GM12878 (cell line): ENCODE data around the gene DNAJC17. TPM values are rescaled to one million over a fixed set of nuclear protein-coding genes. Genes with fewer than 3 reads are reported as not detected.

ENCODE experiments used
- FOXK2 ChIP-seq: fragments of 450-650 bp; IDR thresholded peaks from 2 replicates; pipeline ENCODE4 v1.6.1; 2017; ENCODE audit warnings: mild to moderate bottlenecking, moderate library complexity
- KAT2A ChIP-seq: conservative IDR thresholded peaks from 2 replicates; pipeline ENCODE4 v1.6.1; 2011; ENCODE audit warnings: low read depth, low read length; ENCODE audit not compliant: control insufficient read depth
- MLLT1 ChIP-seq: fragments of 450-650 bp; IDR thresholded peaks from 2 replicates; pipeline ENCODE4 v1.6.1; 2016; ENCODE audit warnings: mild to moderate bottlenecking
- NBN ChIP-seq: fragments of 450-650 bp; IDR thresholded peaks from 2 replicates; pipeline ENCODE4 v1.6.1; 2016
- NFIC ChIP-seq: IDR thresholded peaks from 2 replicates; pipeline ENCODE4 v1.6.1; 2012; ENCODE audit warnings: low read depth, mild to moderate bottlenecking, inconsistent platforms, low read length, moderate library complexity
- NFYA ChIP-seq: IDR thresholded peaks from 2 replicates; pipeline ENCODE4 v1.6.1; 2011; ENCODE audit warnings: low read depth, mild to moderate bottlenecking, low read length, improper control_type of control experiment, borderline replicate concordance
- PAX5 ChIP-seq: IDR thresholded peaks from 2 replicates; pipeline ENCODE4 v1.6.1; 2011; ENCODE audit warnings: low read depth, low read length, borderline replicate concordance
- PRDM15 ChIP-seq: fragments of 450-650 bp; formaldehyde crosslinking; IDR thresholded peaks from 2 replicates; pipeline ENCODE4 v1.4.0; 2020; ENCODE audit warnings: mild to moderate bottlenecking, moderate library complexity
- RCOR1 ChIP-seq: conservative IDR thresholded peaks from 2 replicates; pipeline ENCODE4 v1.6.1; 2012; ENCODE audit warnings: low read depth, low read length, improper control_type of control experiment
- SMC3 ChIP-seq: IDR thresholded peaks from 2 replicates; pipeline ENCODE4 v1.6.1; 2011; ENCODE audit warnings: low read length, improper control_type of control experiment, borderline replicate concordance
- SRF ChIP-seq, 2 experiments: IDR thresholded peaks; 2 replicates each; pipeline ENCODE4 v1.6.1; 2011; ENCODE audit warnings: low read depth in 2 of 2, low read length in 2 of 2, mild to moderate bottlenecking in 1 of 2, moderate library complexity in 1 of 2
- TCF3 ChIP-seq: IDR thresholded peaks from 2 replicates; pipeline ENCODE4 v1.6.1; 2012; ENCODE audit warnings: low read depth, mild to moderate bottlenecking, low read length, borderline replicate concordance; ENCODE audit not compliant: insufficient read depth
- ZNF592 ChIP-seq: fragments of 450-650 bp; IDR thresholded peaks from 2 replicates; pipeline ENCODE4 v1.6.1; 2017; ENCODE audit warnings: mild to moderate bottlenecking, moderate library complexity
- ZSCAN29 ChIP-seq: fragments of 450-650 bp; IDR thresholded peaks from 2 replicates; pipeline ENCODE4 v1.6.1; 2017; ENCODE audit warnings: mild to moderate bottlenecking, moderate library complexity
- polyA plus RNA-seq, 11 experiments: library from polyadenylated mRNA; depleted of rRNA in 4 of 11; unstranded in 6 of 11; stranded (reverse) in 5 of 11; fragments of >200 nt; fragmentation: Nextera tagmentation in 4 of 11; fragmentation: Illumina TruSeq in 1 of 11; extraction: Ambion mirVana in 4 of 11; extraction: Trizol in 1 of 11; gene quantifications; 1 replicate in 1 of 11; 2 replicates in 10 of 11; pipeline versions ENCODE4 v1.2.1 to v1.2.3, GENCODE V29; 2011 to 2016; ENCODE audit warnings: inconsistent platforms in 2 of 11, missing spikeins in 2 of 11, low read depth in 1 of 11
- total RNA-seq, 4 experiments: library from RNA; depleted of rRNA in 3 of 4; stranded (reverse); fragments of >200 nt in 3 of 4; fragmentation: Illumina TruSeq in 1 of 4; extraction: Trizol in 1 of 4; gene quantifications; 2 replicates each; pipeline versions ENCODE4 v1.2.1 to v1.2.3, GENCODE V29; 2013 to 2021

The DNAJC17 gene
- total and polyA plus RNA-seq, 10 of the 15 experiments (the other 5 are each of a cell fraction or from before 2014, with no cell fraction given): 6.1 to 62.8 (median 45.4) TPM

- no peak for TF ChIP-seq ZNF592
- TF ChIP-seq NBN: 0 out of 2 replicates have a peak, but pooled peaks have one; percentile 29
- no peak for TF ChIP-seq SMC3
- TF ChIP-seq TCF3: peak; percentile 79; the same call in 1 of the 2 replicates
- no peak for TF ChIP-seq SRF (IDR thresholded peaks at IDR 0.05; ENCODE audit: low read depth in 2 of 2, low read length in 2 of 2)
- no peak for TF ChIP-seq ZSCAN29
- no peak for TF ChIP-seq NFYA
- TF ChIP-seq MLLT1: 0 out of 2 replicates have a peak, but pooled peaks have one; percentile 19
- TF ChIP-seq PAX5: peak; percentile 62; the same call in 1 of the 2 replicates
- no peak for TF ChIP-seq KAT2A
- no peak for TF ChIP-seq NFIC
- no peak for TF ChIP-seq PRDM15 (CRISPR knock-in tag)
- TF ChIP-seq RCOR1: no peak
- no peak for TF ChIP-seq FOXK2
Measured at GRCh38 chr15:40769274-40770146, 37.8 kb downstream of the DNAJC17 start, which contains the start of gene C15orf62 (continued).
